ENCODE results near the gene NEURL1B. TPM values are rescaled to one million over a fixed set of nuclear protein-coding genes. Genes with fewer than 3 reads are reported as not detected.

NEURL1B gene
- total RNA-seq, 2 donors from 2014 or later = 17.3 to 17.6 TPM

DNA sequence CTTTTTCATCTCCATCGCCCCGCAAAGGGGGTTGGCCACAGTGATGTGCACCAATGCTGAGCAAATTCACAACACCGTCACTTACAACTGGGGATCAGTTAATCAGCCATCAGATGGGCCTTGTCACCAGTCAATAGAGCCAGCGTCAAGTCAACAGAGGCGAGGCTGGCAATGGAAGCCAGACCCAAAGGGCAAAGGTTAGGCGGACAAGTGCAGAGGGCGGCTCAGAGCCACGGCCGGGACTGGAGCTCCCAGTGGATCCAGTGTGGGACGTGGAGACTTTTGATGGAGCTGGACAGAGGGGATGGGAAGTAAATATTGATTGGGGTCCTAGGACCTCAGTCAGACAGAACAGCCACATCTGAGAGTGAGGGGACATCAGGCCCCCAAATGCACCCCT, 84.2 kb downstream of the NEURL1B start:
- ATAC-seq (ENCODE audit: insufficient number of reproducible peaks, low FRiP score, low read depth) = no peak
- Histone ChIP-seq H3K27ac (no peak overlapping the region), H3K9me3 (no peaks in the 10 kb centered on the region), H3K4me3 (no peak overlapping the region), H3K4me1 (ENCODE audit: control insufficient read depth in 1 of 2, low read depth in 2 of 2) (peaks cover 11 to 28% of the 10 kb centered on the region in 2 donors), H3K36me3 (no peaks in the 10 kb centered on the region), H3K27me3 (replicated peaks; ENCODE audit: insufficient read depth) (no peaks in the 10 kb centered on the region)
- no peak for DNase-seq (ENCODE audit: low spot score)
- TF ChIP-seq, protein P1, sequence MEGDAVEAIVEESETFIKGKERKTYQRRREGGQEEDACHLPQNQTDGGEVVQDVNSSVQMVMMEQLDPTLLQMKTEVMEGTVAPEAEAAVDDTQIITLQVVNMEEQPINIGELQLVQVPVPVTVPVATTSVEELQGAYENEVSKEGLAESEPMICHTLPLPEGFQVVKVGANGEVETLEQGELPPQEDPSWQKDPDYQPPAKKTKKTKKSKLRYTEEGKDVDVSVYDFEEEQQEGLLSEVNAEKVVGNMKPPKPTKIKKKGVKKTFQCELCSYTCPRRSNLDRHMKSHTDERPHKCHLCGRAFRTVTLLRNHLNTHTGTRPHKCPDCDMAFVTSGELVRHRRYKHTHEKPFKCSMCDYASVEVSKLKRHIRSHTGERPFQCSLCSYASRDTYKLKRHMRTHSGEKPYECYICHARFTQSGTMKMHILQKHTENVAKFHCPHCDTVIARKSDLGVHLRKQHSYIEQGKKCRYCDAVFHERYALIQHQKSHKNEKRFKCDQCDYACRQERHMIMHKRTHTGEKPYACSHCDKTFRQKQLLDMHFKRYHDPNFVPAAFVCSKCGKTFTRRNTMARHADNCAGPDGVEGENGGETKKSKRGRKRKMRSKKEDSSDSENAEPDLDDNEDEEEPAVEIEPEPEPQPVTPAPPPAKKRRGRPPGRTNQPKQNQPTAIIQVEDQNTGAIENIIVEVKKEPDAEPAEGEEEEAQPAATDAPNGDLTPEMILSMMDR (IDR thresholded peaks at IDR 0.05) = no peak

DNA sequence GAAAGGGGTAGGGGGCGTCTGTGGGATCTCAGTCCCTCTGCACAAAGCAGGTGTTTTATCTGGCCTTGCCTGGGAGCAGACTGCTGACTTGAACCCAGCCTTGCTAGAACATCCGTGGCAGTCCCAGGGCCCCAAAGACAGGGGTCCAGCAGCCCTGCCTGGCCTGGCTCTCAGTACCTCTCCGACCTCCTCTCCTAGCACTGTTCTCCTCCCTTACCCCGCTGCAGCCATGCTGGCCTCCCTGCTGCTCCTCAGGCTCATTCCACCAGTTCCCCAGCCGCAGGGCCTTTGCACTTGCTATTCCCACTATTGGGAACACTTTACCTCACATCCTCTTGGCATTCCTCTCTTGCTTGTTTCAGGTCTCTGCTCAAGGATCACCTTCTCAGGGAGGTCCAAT, 84.7 kb downstream of the NEURL1B start:
- H3K27ac ChIP-seq = no peak overlapping the region
- DNase-seq (ENCODE audit: low spot score) = no peak

GRCh38 chr5:172726966-172727365, 85.9 kb downstream of the NEURL1B start:
- TF ChIP-seq, protein P1 (IDR thresholded peaks at IDR 0.05) = no peak
- Histone ChIP-seq H3K4me3 (no peak overlapping the region), H3K4me1 (ENCODE audit: control insufficient read depth in 1 of 2, low read depth in 2 of 2) (peaks cover 9 to 22% of the 10 kb centered on the region in 2 donors), H3K27ac (no peak overlapping the region), H3K9me3 (no peaks in the 10 kb centered on the region), H3K36me3 (no peaks in the 10 kb centered on the region), H3K27me3 (replicated peaks; ENCODE audit: insufficient read depth) (no peaks in the 10 kb centered on the region)
- ATAC-seq (ENCODE audit: insufficient number of reproducible peaks, low FRiP score, low read depth) = no peak
- no peak for DNase-seq (ENCODE audit: low spot score)

More for the DNA sequence above, 84.7 kb downstream of the NEURL1B start:
- H3K27me3 ChIP-seq (replicated peaks; ENCODE audit: insufficient read depth) = no peaks in the 10 kb centered on the region
- H3K4me1 ChIP-seq (ENCODE audit: control insufficient read depth in 1 of 2, low read depth in 2 of 2) = peaks cover 11 to 24% of the 10 kb centered on the region in 2 donors
- H3K9me3 ChIP-seq = no peaks in the 10 kb centered on the region
- H3K36me3 ChIP-seq = no peaks in the 10 kb centered on the region
- TF ChIP-seq, protein P1 (IDR thresholded peaks at IDR 0.05) = no peak
- H3K4me3 ChIP-seq = no peak overlapping the region
- ATAC-seq (ENCODE audit: insufficient number of reproducible peaks, low FRiP score, low read depth) = no peak

DNA sequence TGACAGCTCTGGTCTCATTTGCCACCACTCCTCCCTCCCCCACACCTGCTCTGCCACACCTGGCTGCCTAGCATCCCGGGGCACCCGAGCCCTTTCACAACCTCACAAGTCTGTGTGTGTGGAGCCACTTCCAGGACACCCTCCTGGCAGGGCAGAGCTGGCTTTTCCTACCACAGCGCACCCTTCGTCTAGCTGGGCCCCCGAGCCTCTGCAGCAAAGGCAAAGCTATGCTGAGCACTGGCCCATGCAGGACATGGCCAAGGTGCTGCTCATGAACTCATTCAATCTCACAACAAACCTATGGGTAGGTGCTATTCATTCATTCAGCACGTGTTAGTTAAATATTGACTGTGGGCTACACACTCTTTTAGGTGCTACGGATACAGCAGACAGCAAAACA, 86.5 kb downstream of the NEURL1B start:
- TF ChIP-seq, protein P1 (IDR thresholded peaks at IDR 0.05) = no peak
- ATAC-seq (ENCODE audit: insufficient number of reproducible peaks, low FRiP score, low read depth) = no peak
- Histone ChIP-seq H3K27ac (no peak overlapping the region), H3K27me3 (replicated peaks; ENCODE audit: insufficient read depth) (no peaks in the 10 kb centered on the region), H3K4me1 (ENCODE audit: control insufficient read depth in 1 of 2, low read depth in 2 of 2) (peaks cover 13 to 22% of the 10 kb centered on the region in 2 donors), H3K9me3 (no peaks in the 10 kb centered on the region), H3K4me3 (no peak overlapping the region), H3K36me3 (no peaks in the 10 kb centered on the region)
- no peak for DNase-seq (ENCODE audit: low spot score)

DNA sequence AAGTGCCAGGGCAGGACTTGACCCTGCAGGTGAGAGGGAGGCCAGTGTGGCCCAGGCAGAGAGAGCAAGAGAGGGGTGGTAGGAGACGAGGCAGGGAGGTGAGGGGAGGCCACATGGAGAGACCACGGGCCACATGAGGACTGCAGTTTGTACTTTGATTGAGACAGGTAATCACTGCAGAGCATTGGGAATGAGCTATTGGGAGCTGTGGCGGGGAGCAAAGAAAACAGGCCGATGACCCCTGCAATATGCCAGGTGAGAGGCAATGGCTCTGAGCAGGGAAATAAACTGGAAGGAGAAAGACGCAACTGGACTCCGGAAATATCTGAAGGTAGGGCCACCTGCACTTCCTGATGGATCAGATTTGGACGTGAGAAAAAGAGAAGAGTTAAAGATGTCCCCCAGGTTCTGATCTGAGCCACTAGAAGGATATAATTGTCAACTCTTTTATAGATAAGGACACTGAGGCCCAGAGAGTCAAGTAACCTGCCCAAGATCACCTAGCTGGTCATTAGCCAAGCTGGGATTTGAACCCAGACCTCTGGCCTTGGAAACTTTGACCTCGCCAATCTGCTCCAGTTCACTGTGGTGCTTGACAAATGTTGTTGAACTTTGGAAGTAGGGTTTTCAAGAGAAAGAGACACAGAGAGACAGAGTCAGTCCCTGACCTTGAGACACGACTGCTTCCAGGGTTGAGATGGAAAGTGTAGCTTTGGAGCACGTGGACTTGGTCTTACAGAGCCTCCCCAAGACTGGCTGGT, 87.6 kb downstream of the NEURL1B start:
- TF ChIP-seq, protein P1 (IDR thresholded peaks at IDR 0.05) = no peak
- no peak for DNase-seq (ENCODE audit: low spot score)
- Histone ChIP-seq H3K27me3 (replicated peaks; ENCODE audit: insufficient read depth) (no peaks in the 10 kb centered on the region), H3K4me1 (ENCODE audit: control insufficient read depth in 1 of 2, low read depth in 2 of 2) (peaks cover 16 to 26% of the 10 kb centered on the region in 2 donors), H3K4me3 (no peak overlapping the region), H3K36me3 (no peaks in the 10 kb centered on the region), H3K27ac (no peak overlapping the region), H3K9me3 (no peaks in the 10 kb centered on the region)
- ATAC-seq (ENCODE audit: insufficient number of reproducible peaks, low FRiP score, low read depth) = no peak
